Memory B cell (primary cell): ENCODE measurements around the gene ADGRF4.
"Not testable (repeated sequence)": the region's sequence is repeated elsewhere in the genome, so short reads cannot be mapped to it uniquely, and the experiment has no call there.

Experiments used
- ATAC-seq: fragments of 150-1000 bp; cut with Tn5 transposase; 2 replicates; pipeline ENCODE4 v1.10.0; 2021; ENCODE audit warnings: low read depth, mild to moderate bottlenecking, moderate library complexity
- DNase-seq, 2 donors: peaks; one replicate each; pipeline ENCODE4 v3.0.0; 2022; ENCODE audit warnings: low spot score in 2 of 2
- H3K27ac Mint-ChIP-seq: one replicate; pipeline ENCODE4 v1.8.0; 2022; ENCODE audit warnings: mild to moderate bottlenecking, moderate library complexity, mixed read lengths
- H3K27me3 Mint-ChIP-seq: one replicate; pipeline ENCODE4 v1.8.0; 2022; ENCODE audit warnings: mixed read lengths
- H3K36me3 Mint-ChIP-seq: one replicate; pipeline ENCODE4 v1.8.0; 2022; ENCODE audit warnings: mild to moderate bottlenecking, mixed read lengths
- H3K4me1 Mint-ChIP-seq: one replicate; pipeline ENCODE4 v1.8.0; 2022; ENCODE audit warnings: mixed read lengths
- H3K4me3 Mint-ChIP-seq: one replicate; pipeline ENCODE4 v1.8.0; 2022; ENCODE audit warnings: mild to moderate bottlenecking, moderate library complexity, mixed read lengths
- H3K9me3 Mint-ChIP-seq: one replicate; pipeline ENCODE4 v1.8.0; 2022; ENCODE audit warnings: mixed read lengths

Gene ADGRF4

DNA sequence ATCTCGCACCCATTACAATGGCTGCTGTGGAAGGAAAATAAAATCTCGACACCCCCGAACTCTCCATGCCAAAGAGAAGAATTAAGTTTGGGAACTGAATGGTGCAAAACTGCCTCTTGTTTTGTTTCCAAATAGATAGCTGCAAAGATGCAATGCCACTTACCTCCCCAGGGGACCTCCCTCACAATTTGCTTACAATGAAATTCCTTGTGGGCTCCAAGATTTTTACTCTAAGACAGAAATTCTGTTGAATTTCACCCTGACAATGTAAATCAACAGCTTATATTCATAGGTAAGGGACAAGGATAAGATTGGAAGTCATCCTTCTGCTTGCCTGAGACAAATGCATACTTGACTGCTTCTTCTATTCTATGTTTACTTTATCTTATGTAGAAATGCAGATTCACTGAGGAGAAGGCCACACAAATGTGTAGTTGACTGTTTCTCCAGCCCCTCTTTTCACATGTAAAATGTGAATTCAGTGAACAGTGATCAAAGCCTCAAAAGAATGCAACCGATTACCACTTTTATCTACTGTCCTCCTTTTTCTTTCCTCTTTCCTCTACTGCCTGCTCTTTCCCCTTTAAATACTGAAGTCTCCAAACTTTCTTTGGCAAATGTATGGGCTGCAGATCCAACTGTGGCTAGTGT is 36.6 kb downstream of the ADGRF4 start:
- no peaks in the 10 kb centered on the region for H3K4me1 Mint-ChIP-seq
- DNase-seq (no peak), ATAC-seq (no peak)
- H3K36me3 Mint-ChIP-seq = no peaks in the 10 kb centered on the region
- H3K27me3 Mint-ChIP-seq = peaks cover 5% of the 10 kb centered on the region
- no peaks in the 10 kb centered on the region for H3K9me3 Mint-ChIP-seq
- H3K4me3 Mint-ChIP-seq = no peak overlapping the region
- no peak overlapping the region for H3K27ac Mint-ChIP-seq

DNA sequence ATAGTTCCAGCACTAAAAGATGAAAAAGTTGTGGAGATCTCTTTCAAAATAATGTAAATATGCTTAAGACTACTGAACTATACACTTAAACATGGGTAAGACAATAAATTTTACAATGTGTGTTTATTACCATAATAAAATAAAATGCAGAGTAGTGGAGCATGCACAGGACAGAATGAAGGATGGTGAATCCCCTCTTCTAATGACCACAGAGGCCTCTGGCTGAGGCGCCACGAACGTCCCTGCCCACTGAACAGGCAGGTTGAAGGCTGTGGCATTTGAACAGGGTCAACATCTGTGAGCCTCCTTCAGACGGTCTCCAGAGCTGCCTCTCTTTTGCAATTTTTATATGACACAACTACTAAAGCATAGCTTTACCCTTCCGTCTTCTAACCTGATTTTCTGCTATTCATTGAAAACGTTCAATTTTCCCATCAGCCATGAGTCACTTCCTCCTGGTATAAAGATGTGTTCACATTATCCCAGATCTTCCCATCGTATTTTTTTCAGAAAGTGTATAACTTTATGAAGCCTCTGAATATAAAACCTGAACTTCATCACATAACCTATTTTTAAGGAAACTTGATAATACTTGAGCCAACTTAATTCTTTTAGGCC is 37.8 kb downstream of the ADGRF4 start:
- Mint-ChIP-seq H3K4me1 (no peaks in the 10 kb centered on the region), H3K27ac (no peak overlapping the region), H3K4me3 (no peak overlapping the region), H3K36me3 (no peaks in the 10 kb centered on the region), H3K9me3 (no peaks in the 10 kb centered on the region), H3K27me3 (peaks cover 5% of the 10 kb centered on the region)
- DNase-seq = no peak
- no peak for ATAC-seq

DNA sequence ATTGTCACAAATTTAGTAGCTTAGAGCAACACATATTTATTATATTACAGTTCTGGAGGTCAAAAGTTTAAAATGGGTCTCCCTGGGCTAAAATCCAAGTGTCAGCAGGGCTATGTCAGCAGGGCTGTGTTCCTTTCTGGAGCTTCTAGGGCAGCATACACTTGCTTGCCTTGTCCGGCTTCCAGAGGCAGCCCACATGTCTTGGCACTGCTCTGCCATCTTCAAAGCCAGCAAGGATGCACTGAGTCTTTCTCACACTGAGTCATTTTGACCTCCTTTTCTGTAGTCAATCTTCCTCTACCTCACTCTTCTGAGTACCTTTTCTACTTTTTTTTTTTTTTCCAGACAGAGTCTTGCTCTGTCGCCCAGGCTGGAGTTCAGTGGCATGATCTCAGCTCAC is 39.0 kb downstream of the ADGRF4 start:
- no peak for ATAC-seq

DNA sequence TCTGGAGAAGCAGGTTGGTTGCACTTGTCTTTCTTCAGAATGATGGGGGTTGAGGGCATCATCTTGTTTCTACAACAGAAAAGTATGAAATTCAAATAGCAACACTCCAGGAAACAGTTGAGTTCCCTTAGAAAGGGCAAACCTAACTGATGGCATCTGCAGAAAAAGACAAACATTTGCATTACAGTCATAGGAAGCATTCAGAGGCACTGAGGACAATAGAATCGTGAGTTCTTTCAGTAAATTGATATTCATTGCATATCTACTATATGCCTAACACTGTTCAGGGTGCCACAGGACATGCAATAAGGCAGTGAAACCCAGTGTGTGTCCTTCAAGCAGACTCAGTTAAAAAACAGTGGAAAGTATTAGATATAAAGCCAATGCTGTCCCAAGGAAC is 42.3 kb downstream of the ADGRF4 start:
- H3K4me3 Mint-ChIP-seq = no peak overlapping the region
- no peaks in the 10 kb centered on the region for H3K9me3 Mint-ChIP-seq
- peaks cover 2% of the 10 kb centered on the region for H3K27me3 Mint-ChIP-seq
- no peak for DNase-seq
- H3K4me1 Mint-ChIP-seq = no peaks in the 10 kb centered on the region
- no peaks in the 10 kb centered on the region for H3K36me3 Mint-ChIP-seq
- H3K27ac Mint-ChIP-seq = no peak overlapping the region
- no peak for ATAC-seq

More for the DNA sequence above, 39.0 kb downstream of the ADGRF4 start:
- H3K27ac Mint-ChIP-seq = no peak overlapping the region
- H3K9me3 Mint-ChIP-seq = no peaks in the 10 kb centered on the region
- H3K27me3 Mint-ChIP-seq = peaks cover 4% of the 10 kb centered on the region
- H3K4me3 Mint-ChIP-seq = no peak overlapping the region
- DNase-seq = no peak
- no peaks in the 10 kb centered on the region for H3K4me1 Mint-ChIP-seq
- no peaks in the 10 kb centered on the region for H3K36me3 Mint-ChIP-seq

DNA sequence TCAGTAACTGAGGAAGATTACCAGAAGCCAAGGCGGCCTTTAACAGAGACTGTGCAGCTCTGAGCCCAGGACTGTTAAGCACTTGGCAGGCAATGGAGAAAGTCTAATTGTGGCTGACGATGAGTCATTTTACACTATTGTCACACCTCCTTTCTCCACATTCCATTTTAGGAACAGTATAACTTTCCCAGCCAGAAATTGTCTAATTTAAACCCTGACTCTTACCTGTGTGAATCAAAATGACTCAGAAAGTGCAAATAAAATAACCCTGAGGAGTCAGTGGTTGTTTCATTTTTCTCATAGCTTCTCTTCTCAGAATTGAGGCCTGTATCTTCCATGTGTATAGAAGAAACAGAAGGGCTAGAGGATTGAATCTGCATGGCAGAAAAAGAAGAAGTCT is 43.4 kb downstream of the ADGRF4 start:
- H3K9me3 Mint-ChIP-seq = peaks cover 1% of the 10 kb centered on the region
- DNase-seq (no peak), ATAC-seq (no peak)
- H3K4me1 Mint-ChIP-seq = no peaks in the 10 kb centered on the region
- H3K4me3 Mint-ChIP-seq = no peak overlapping the region
- no peak overlapping the region for H3K27ac Mint-ChIP-seq
- no peaks in the 10 kb centered on the region for H3K36me3 Mint-ChIP-seq
- no peaks in the 10 kb centered on the region for H3K27me3 Mint-ChIP-seq

DNA sequence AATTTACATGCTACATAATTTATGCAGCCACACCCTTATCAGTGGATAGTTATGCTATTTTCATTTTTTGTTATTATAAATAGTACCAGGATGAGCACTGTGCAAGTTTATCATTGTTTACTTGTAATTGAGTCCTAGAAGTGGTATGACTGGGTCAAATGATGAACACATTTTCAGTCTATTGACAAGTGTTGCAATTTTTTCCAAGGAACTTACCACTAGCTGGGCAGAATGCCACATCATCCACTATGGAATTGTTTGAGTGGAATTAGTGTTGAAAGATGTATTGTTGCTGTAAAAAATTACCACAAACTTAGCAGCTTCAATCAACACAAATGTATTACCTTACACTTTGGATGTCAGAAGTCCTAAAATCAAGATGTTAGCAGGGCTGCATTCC is 45.4 kb downstream of the ADGRF4 start:
- Mint-ChIP-seq H3K27me3 (no peaks in the 10 kb centered on the region), H3K36me3 (no peaks in the 10 kb centered on the region), H3K9me3 (peaks cover 1% of the 10 kb centered on the region), H3K27ac (no peak overlapping the region), H3K4me1 (no peaks in the 10 kb centered on the region), H3K4me3 (no peak overlapping the region)
- ATAC-seq (no peak), DNase-seq (no peak)

DNA sequence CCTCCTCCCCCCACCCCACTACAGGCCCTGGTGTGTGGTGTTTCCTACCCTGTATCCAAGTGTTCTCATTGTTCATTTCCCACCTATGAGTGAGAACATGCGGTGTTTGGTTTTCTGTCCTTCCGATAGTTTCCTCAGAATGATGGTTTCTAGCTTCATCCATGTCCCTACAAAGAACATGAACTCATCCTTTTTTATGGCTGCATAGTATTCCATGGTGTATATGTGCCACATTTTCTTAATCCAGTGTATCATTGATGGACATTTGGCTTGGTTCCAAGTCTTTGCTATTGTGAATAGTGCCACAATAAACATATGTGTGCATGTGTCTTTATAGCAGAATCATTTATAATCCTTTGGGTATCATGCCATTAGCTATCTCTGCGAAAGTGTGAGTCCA is 46.9 kb downstream of the ADGRF4 start:
- H3K4me3 Mint-ChIP-seq, DNase-seq, ATAC-seq, H3K27ac Mint-ChIP-seq, H3K4me1 Mint-ChIP-seq, H3K9me3 Mint-ChIP-seq, H3K36me3 Mint-ChIP-seq, H3K27me3 Mint-ChIP-seq: not testable (repeated sequence)

DNA sequence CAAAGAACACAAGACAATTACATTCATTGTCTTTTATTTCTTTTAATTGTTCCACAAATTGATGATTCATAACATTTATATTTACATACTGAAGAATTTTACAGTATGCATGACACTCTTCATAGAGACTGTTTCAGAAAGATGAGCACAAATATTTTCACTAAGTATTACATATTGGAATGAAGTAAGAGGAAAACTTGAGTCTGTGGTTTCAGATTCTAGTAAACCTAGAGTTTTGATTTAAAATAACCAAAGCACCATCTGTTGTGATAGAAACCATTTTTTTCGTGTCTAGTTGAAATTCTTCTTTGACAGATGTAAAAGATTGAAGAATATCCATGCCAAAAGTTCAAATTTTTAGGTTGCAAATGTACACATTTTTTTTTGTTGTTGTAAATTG is 51.4 kb downstream of the ADGRF4 start:
- Mint-ChIP-seq H3K4me1 (no peaks in the 10 kb centered on the region), H3K4me3 (no peak overlapping the region), H3K27ac (no peak overlapping the region), H3K36me3 (no peaks in the 10 kb centered on the region), H3K9me3 (peaks cover 1% of the 10 kb centered on the region), H3K27me3 (peaks cover 1% of the 10 kb centered on the region)
- no peak for ATAC-seq
- no peak for DNase-seq

DNA sequence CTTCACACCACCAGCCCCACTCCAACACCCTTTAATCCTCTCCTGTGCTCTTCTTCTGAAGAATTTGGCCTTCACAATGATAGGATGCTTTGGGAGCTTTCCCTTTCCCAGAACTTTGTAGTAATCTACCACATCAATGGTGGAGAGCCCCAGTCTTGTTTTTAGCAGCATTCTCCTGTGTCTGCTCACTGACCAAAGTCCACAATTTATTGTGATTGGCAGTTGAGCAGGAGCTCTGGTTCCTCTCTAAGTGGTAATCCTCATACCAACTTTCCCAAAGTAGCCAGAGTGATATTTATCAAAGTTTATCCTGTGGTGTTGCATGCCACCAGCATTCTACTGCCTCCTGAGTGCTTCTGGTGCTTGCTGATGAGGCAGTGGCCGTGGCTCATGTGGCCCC is 54.4 kb downstream of the ADGRF4 start:
- no peak for ATAC-seq
- H3K27ac Mint-ChIP-seq = no peak overlapping the region
- H3K9me3 Mint-ChIP-seq = no peaks in the 10 kb centered on the region
- H3K4me1 Mint-ChIP-seq = no peaks in the 10 kb centered on the region
- peaks cover 6% of the 10 kb centered on the region for H3K27me3 Mint-ChIP-seq
- DNase-seq = no peak
- no peak overlapping the region for H3K4me3 Mint-ChIP-seq
- H3K36me3 Mint-ChIP-seq = no peaks in the 10 kb centered on the region

DNA sequence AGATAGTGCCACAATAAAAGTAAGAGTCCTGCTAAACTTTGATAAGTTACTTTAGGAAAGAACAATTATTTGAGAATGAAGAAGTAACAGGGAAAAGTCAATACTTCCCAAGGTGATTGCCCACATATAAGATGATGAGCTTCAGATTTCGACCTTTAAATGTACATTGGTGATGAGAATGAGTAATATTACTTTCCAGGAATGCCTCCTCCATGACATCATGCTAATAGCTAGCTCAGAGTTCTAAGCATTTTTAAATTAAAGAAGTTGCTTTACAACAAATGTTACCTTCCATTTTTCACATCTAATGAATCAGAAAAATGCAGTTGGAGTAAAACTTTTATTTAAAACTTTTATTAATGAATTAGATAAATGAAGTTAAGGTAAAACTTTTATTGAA is 61.0 kb downstream of the ADGRF4 start:
- Mint-ChIP-seq H3K4me1 (no peaks in the 10 kb centered on the region), H3K27ac (no peak overlapping the region), H3K9me3 (no peaks in the 10 kb centered on the region), H3K27me3 (peaks cover 8% of the 10 kb centered on the region), H3K36me3 (no peaks in the 10 kb centered on the region), H3K4me3 (no peak overlapping the region)
- no peak for DNase-seq
- no peak for ATAC-seq

DNA sequence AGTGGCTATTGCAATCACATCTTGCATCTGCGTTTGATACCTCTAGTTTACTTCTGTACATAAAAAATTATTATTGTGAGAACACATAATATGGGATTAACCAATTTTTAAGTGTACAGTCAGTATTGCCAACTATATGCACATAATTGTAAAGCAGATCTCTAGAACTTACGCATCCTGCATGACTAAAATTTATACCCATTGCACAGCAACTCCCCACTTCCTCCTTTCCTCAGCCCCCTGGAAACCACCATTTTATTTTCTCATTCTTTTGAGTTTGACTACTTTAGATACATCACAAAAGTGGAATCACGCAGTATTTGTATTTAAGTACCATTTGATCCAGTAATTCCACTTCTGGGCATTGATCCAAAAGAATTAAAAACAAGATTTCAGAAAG is 64.1 kb downstream of the ADGRF4 start:
- ATAC-seq (no peak), DNase-seq (no peak)
- H3K4me3 Mint-ChIP-seq = no peak overlapping the region
- H3K27ac Mint-ChIP-seq = no peak overlapping the region
- H3K27me3 Mint-ChIP-seq = peaks cover 8% of the 10 kb centered on the region
- H3K36me3 Mint-ChIP-seq = peaks cover 2% of the 10 kb centered on the region
- no peaks in the 10 kb centered on the region for H3K4me1 Mint-ChIP-seq
- peaks cover 3% of the 10 kb centered on the region for H3K9me3 Mint-ChIP-seq

DNA sequence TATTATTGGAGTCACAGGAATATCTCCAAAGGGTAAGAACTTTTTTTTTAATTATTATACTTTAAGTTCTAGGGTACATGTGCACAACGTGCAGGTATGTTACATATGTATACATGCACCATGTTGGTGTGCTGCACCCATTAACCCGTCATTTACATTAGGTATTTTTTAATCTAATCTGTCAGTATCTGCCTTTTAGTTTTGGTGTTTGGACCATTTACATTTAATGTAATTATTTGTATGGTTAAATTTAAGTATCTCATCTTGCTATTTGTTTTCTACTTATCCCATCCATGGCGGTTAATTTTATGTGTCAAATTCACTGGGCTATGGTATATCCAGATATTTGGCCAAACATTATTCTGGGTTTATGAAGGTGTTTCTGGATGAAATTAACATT is 68.1 kb downstream of the ADGRF4 start:
- Mint-ChIP-seq H3K27ac (no peak overlapping the region), H3K9me3 (peaks cover 3% of the 10 kb centered on the region), H3K4me1 (no peaks in the 10 kb centered on the region), H3K27me3 (peaks cover 6% of the 10 kb centered on the region), H3K36me3 (peaks cover 2% of the 10 kb centered on the region), H3K4me3 (no peak overlapping the region)
- no peak for ATAC-seq
- DNase-seq = no peak

DNA sequence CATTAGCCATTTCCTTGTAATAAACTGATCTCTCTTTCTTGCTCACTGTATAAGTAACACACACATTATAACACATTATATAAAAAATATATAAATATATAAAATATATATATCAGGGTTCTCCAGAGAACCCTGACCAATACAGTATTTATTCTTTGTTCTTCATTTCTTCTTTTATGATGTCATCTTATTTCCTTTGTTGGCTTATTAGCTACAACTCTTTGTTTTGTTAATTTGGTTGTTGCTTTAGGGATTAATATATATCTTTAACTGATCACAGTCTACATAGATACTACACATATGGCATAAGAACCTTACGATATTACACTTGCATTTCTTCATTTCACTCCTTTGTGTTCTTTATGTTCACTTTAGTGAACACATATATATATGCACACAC is 68.7 kb downstream of the ADGRF4 start:
- H3K4me3 Mint-ChIP-seq = no peak overlapping the region

DNA sequence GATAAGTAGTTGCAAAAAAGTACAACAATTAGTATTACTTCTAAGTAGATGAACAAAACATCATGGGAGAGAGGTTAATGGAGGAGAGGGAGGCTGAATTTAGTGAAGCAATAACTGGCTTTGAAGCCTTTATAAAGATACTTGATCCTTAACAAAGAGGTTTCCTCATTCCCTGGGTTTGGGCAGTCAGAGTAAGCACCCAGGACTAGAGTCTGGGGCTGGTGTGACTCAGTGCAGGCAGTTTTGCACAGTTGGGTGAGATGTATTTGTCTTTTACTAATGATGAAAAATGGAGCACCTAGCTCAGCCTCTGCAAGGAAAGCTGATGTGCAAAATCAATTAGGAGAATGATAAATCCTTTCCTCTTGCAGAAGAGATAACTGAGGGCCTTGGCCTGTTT is 71.6 kb downstream of the ADGRF4 start:
- peaks cover 3% of the 10 kb centered on the region for H3K9me3 Mint-ChIP-seq
- peaks cover 2% of the 10 kb centered on the region for H3K36me3 Mint-ChIP-seq
- H3K4me1 Mint-ChIP-seq = no peaks in the 10 kb centered on the region
- no peak for DNase-seq
- H3K27me3 Mint-ChIP-seq = no peaks in the 10 kb centered on the region
- no peak overlapping the region for H3K27ac Mint-ChIP-seq
- H3K4me3 Mint-ChIP-seq = no peak overlapping the region
- ATAC-seq = no peak

More for the DNA sequence above, 68.7 kb downstream of the ADGRF4 start:
- Mint-ChIP-seq H3K36me3 (peaks cover 2% of the 10 kb centered on the region), H3K4me1 (no peaks in the 10 kb centered on the region), H3K27me3 (peaks cover 4% of the 10 kb centered on the region), H3K9me3 (peaks cover 3% of the 10 kb centered on the region), H3K27ac (no peak overlapping the region)
- ATAC-seq (no peak), DNase-seq (no peak)
